Measurements from ENCODE around the gene CDK5RAP2.
"Not testable (repeated sequence)": the region's sequence is repeated elsewhere in the genome, so short reads cannot be mapped to it uniquely, and the experiment has no call there.

The CDK5RAP2 gene

DNA sequence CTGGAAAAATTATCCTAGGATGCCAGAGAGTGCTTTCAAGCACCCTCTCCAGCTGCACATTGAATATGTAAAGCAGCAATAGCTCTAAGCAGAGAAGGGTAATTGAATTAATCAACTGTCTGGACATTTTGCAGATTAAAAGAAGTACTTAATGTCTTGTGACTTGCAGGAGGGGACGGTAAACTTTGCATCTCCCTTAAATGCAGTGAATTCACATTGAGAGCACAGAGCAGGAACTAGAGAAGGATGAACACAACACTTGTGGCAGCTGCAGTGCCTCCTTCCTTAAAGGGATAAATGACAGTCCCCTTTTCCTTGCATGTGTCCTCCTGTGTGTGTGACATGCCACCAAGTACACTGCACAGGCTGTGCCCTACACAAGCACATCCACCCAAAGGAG is 7.4 kb upstream of the CDK5RAP2 start:
- DNase-seq (ENCODE audit: low spot score) = no peak

GRCh38 chr9:120583958-120584369 is 4.0 kb upstream of the CDK5RAP2 start:
- DNase-seq (ENCODE audit: low spot score) = peak; percentile 88

GRCh38 chr9:120579139-120580050 is 572 bp downstream of the CDK5RAP2 start:
- peak; percentile 26 for DNase-seq (ENCODE audit: low spot score)

- DNase-seq (ENCODE audit: low spot score) = no peak
Measured at GRCh38 chr9:120574473-120574872, 5.5 kb downstream of the CDK5RAP2 start.

GRCh38 chr9:120572472-120572871 is 7.5 kb downstream of the CDK5RAP2 start:
- DNase-seq (ENCODE audit: low spot score) = no peak

DNA sequence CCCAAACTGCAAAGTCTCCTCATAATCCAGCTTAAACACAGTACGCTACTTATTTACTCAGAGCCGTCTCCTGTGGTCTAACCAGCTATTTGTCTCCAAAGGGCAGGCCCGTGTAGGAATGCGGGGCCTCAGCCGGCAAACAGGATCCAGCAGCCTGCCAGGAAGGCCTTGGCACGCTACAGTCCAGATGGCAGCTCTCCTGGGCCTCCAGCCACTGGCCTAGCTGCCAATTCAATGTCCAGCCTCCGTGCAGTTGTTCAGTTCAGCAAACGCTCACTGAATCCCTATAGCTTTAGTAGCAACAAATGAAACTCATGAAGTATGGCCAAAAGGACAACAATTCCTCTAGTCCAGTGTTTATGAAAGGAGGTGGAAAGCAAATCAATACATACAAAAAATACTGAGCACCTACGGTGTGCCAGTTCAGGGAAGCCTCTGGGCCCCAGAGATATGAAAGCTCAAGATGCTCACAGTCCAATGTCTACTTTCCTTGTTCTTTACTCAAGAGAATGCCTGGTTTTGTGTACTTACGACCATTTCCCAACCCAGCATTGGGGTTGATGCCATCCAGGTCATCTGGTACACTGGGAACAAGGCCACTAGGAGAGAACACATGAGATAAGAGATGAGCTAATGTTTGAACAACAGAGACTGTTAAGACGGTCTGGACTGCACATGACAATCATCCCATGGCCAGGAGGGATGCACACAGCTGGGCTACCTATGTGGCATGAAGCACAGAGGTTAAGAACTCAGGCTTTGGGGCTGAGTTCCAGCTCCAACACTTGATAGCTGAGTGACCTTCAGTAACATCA is 8.3 kb downstream of the CDK5RAP2 start:
- peak; percentile 96 for DNase-seq (ENCODE audit: low spot score)

DNA sequence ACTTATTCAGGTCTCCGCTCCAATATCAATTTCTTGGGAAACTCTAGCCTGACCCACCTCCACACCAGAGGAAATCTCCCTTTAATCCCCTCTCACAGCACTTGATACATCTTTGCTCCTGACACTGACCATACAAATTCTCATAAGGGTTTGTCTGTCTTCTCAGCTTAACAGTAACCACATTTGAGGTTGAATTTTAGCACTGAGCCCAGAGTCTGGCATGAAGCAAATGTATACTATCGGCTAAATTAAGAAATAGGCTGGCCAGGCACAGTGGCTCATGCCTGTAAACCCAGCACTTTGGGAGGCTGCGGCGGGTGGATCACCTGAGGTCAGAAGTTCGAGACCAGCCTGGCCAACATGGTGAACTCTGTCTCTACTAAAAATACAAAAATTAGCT is 9.7 kb downstream of the CDK5RAP2 start:
- DNase-seq (ENCODE audit: low spot score) = no peak

- DNase-seq (ENCODE audit: low spot score) = no peak
Measured at GRCh38 chr9:120569556-120569955, 10.4 kb downstream of the CDK5RAP2 start.

GRCh38 chr9:120568816-120569215 is 11.2 kb downstream of the CDK5RAP2 start:
- DNase-seq (ENCODE audit: low spot score) = no peak

DNA sequence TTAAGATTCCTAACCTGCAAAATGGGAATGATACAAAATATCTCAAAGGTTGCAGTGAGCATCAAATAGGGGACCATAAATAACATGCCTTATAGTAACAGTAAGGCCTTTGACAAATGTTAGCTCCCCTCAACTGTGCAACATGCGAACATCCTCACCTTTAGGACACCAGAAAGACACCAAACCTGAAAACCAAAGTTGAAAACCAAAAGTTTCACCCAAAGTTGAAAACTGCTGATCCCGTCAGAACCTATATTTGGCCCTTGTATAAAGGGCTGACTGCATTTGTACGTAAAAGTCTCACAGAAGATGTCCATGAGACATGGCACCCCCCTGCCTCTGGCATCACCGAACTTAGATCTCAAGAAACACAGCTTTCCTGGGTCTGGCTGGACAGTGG is 12.1 kb downstream of the CDK5RAP2 start:
- DNase-seq (ENCODE audit: low spot score) = no peak

- no peak for DNase-seq (ENCODE audit: low spot score)
Measured at GRCh38 chr9:120567081-120567480, 12.9 kb downstream of the CDK5RAP2 start.

- DNase-seq (ENCODE audit: low spot score) = no peak
Measured at GRCh38 chr9:120564589-120564988, 15.4 kb downstream of the CDK5RAP2 start.

GRCh38 chr9:120562861-120563443 is 17.0 kb downstream of the CDK5RAP2 start:
- DNase-seq (ENCODE audit: low spot score) = no peak

DNA sequence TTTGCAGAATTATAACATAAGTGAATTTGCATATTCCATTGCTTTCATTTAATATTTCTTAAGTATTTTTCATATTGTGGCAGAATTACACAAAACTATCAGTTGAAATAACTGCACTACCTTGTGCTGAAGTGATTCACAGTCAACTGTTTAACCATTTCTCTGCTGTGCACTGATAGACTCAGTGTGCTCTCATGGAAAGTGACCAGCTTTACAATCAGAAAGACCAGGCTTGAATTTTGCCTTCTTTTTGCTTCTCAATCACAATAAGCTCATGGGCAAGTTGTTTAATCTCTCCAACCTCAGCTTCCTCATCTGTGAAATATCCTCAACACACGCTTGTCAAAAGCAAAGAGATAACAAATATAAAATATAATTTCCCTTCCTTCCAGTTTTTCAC is 18.3 kb downstream of the CDK5RAP2 start:
- DNase-seq (ENCODE audit: low spot score) = no peak

- DNase-seq (ENCODE audit: low spot score) = peak; percentile 46
Measured at GRCh38 chr9:120559546-120559945, 20.4 kb downstream of the CDK5RAP2 start.

- DNase-seq (ENCODE audit: low spot score) = no peak
Measured at GRCh38 chr9:120558454-120558853, 21.5 kb downstream of the CDK5RAP2 start.

DNA sequence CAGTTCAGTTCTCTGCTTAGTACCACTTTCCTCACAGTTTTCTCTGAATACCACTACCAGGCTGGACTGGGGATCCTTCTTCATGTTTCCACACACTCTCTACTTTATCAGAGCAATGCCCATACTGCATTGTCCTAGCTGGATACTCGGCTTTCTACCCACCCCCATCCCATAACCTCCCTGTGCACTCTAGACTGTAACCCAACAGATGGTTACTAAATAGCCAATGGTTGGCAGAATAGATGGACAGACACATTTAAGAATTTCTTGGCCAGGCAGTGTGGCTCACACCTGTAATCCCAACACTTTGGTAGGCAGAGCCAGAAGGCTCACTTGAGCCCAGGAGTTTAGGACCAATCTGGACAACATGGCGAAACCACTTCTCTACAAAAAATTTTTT is 22.8 kb downstream of the CDK5RAP2 start:
- no peak for DNase-seq (ENCODE audit: low spot score)

GRCh38 chr9:120556775-120557174 is 23.2 kb downstream of the CDK5RAP2 start:
- no peak for DNase-seq (ENCODE audit: low spot score)

DNA sequence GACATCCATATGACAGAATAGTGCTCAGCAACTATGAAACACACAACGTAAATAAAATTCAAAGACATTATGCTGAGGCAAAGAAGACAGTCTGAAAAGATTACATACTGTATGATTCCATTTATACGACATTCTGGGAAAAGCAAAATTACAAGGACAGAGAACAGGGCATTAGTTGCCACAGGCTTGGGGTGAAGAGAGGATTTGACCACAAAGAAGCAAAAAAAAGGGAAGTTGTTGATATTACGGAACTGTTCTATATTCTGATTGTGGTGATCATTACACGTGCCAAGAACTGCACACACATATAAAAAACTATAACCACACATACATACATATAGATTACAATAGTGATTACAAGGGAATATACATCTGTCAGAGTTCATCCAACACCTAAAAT is 24.1 kb downstream of the CDK5RAP2 start:
- no peak for DNase-seq (ENCODE audit: low spot score)

DNA sequence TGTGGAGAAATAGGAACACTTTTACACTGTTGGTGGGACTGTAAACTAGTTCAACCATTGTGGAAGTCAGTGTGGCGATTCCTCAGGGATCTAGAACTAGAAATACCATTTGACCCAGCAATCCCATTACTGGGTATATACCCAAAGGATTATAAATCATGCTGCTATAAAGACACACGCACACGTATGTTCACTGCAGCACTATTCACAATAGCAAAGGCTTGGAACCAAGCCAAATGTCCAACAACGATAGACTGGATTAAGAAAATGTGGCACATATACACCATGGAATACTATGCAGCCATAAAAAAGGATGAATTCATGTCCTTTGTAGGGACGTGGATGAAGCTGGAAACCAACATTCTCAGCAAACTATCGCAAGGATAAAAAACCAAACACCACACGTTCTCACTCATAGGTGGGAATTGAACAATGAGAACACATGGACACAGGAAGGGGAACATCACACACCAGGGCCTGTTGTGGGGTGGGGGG is 27.7 kb downstream of the CDK5RAP2 start:
- not testable (repeated sequence) for DNase-seq (ENCODE audit: low spot score)

- DNase-seq (ENCODE audit: low spot score) = no peak
Measured at GRCh38 chr9:120545701-120546550, 34.0 kb downstream of the CDK5RAP2 start.

- peak; percentile 38 for DNase-seq (ENCODE audit: low spot score)
Measured at GRCh38 chr9:120544441-120544840, 35.5 kb downstream of the CDK5RAP2 start.
